HepG2 (cell line): ENCODE results near the gene MRPL28. TPM values are rescaled to one million over a fixed set of nuclear protein-coding genes. Genes with fewer than 3 reads are reported as not detected.

Source experiments
- AGO2 ChIP-seq: fragments of 200-400 bp; formaldehyde crosslinking; optimal IDR thresholded peaks from 2 replicates; pipeline ENCODE3; 2017; ENCODE audit warnings: mild to moderate bottlenecking, low read depth, low read length, moderate library complexity
- KLF9 ChIP-seq: IDR thresholded peaks from 2 replicates; pipeline ENCODE4 v1.6.1; 2016; ENCODE audit warnings: low read depth
- MZF1 ChIP-seq: sonication (generic); formaldehyde crosslinking; IDR thresholded peaks from 2 replicates; pipeline ENCODE4 v1.8.1; 2023; ENCODE audit warnings: mild to moderate bottlenecking, missing genetic modification reagents, borderline replicate concordance
- PAX8 ChIP-seq: sonication (generic); formaldehyde crosslinking; IDR thresholded peaks from 2 replicates; pipeline ENCODE4 v1.8.0; 2022; ENCODE audit warnings: mild to moderate bottlenecking, missing genetic modification reagents, borderline replicate concordance
- RBFOX2 ChIP-seq: fragments of 200-400 bp; formaldehyde crosslinking; IDR thresholded peaks from 2 replicates; pipeline ENCODE4 v1.6.1; 2017; ENCODE audit warnings: low read depth, mild to moderate bottlenecking, low read length
- ZNF24 ChIP-seq: fragments of 450-650 bp; IDR thresholded peaks from 2 replicates; pipeline ENCODE4 v1.6.1; 2017; ENCODE audit warnings: antibody characterized with exemption, mild to moderate bottlenecking
- ZNF260 ChIP-seq: sonication (generic); formaldehyde crosslinking; IDR thresholded peaks from 2 replicates; pipeline ENCODE4 v1.4.0; 2020; ENCODE audit warnings: missing genetic modification reagents, low read depth, mild to moderate bottlenecking, borderline replicate concordance
- ZNF331 ChIP-seq: sonication (generic); formaldehyde crosslinking; IDR thresholded peaks from 2 replicates; pipeline ENCODE4 v1.4.0; 2020; ENCODE audit warnings: missing genetic modification reagents
- ZNF891 ChIP-seq: sonication (generic); formaldehyde crosslinking; IDR thresholded peaks from 2 replicates; pipeline ENCODE4 v1.5.0; 2020; ENCODE audit warnings: mild to moderate bottlenecking, missing genetic modification reagents
- polyA plus RNA-seq, 8 experiments: library from polyadenylated mRNA; depleted of rRNA in 3 of 8; stranded (reverse) in 7 of 8; unstranded in 1 of 8; fragments of >200 nt; fragmentation: Illumina TruSeq in 4 of 8; extraction: Trizol in 4 of 8; gene quantifications; 2 replicates each; pipeline versions ENCODE4 v1.2.1 to v1.2.3, GENCODE V29; 2011 to 2016; ENCODE audit warnings: low read depth in 4 of 8, missing spikeins in 1 of 8, mixed read lengths in 1 of 8; ENCODE audit not compliant: insufficient read depth in 1 of 8
- total RNA-seq, 5 experiments: library from RNA; depleted of rRNA; stranded (reverse); fragments of >200 nt; fragmentation: Illumina TruSeq; extraction: Trizol; gene quantifications; 2 replicates each; pipeline ENCODE4 v1.2.3, GENCODE V29; 2016; ENCODE audit warnings: low read depth in 1 of 5
- TF ChIP-seq, protein P1 (sequence below): sonication (generic); formaldehyde crosslinking; IDR thresholded peaks from 2 replicates; pipeline ENCODE4 v1.5.1; 2020; ENCODE audit warnings: missing genetic modification reagents, mild to moderate bottlenecking, borderline replicate concordance
- TF ChIP-seq, protein P2 (sequence below): IDR thresholded peaks from 2 replicates; pipeline ENCODE4 v1.6.1; 2016; ENCODE audit warnings: missing compliant biosample characterization, missing genetic modification reagents, borderline replicate concordance
- TF ChIP-seq, protein P3 (sequence below): sonication (generic); formaldehyde crosslinking; IDR thresholded peaks from 2 replicates; pipeline ENCODE4 v1.9.0; 2021; ENCODE audit warnings: missing genetic modification reagents, mild to moderate bottlenecking, borderline replicate concordance
- TF ChIP-seq, protein P4 (sequence below): sonication (generic); formaldehyde crosslinking; IDR thresholded peaks from 2 replicates; pipeline ENCODE4 v1.4.0; 2020; ENCODE audit warnings: missing genetic modification reagents
- TF ChIP-seq, protein P5 (sequence below): sonication (generic); formaldehyde crosslinking; IDR thresholded peaks from 2 replicates; pipeline ENCODE4 v1.8.0; 2023; ENCODE audit warnings: mild to moderate bottlenecking, missing genetic modification reagents
- TF ChIP-seq, protein P6 (sequence below): sonication (generic); formaldehyde crosslinking; IDR thresholded peaks from 2 replicates; pipeline ENCODE4 v1.4.0; 2020; ENCODE audit warnings: missing genetic modification reagents

Gene MRPL28
- total and polyA plus RNA-seq, 2 of the 13 experiments (the other 11 are each of a cell fraction or from before 2014, with no cell fraction given) = 114 to 135 TPM

DNA sequence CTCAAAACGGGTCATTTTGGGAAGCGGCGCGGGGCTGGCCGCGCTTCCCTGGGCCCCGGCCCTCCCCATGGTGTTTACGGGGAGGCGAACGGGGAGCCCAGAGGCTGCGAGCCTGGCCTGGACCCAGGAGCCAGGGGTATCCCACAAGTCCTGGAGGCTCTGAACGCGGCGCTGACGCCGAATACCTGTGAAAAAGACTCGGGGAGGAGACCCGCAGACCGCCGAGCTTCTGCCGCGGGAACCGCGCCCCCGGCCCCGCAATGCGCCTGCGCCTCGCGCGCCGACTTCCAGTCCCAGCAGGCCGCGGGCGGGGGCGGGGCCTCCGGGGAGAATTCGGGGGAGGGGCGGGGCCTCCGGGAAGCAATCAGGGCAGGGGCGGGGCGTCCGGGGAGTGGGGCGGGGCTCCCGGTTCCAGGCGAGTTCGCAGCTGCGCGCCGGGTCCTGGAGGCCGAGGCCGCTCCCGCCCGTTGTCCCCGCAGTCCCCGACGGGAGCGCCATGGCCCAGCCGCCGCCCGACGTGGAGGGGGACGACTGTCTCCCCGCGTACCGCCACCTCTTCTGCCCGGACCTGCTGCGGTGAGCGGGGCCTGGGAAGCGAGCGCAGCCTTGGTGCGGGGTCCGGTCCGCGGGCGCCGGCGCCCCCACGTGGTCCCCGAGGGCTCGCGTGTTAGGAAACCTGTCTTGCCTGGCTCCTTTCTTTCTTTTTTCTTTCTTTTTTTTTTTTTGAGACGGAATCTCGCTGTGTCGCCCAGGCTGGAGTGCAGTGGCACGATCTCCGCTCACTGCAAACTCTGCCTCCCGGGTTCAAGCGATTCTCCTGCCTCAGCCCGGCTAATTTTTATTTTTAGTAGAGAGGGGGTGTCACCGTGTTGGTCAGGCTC, 31.4 kb upstream of the MRPL28 start, which contains the start of gene DECR2 (continued):
- TF ChIP-seq, protein P1, sequence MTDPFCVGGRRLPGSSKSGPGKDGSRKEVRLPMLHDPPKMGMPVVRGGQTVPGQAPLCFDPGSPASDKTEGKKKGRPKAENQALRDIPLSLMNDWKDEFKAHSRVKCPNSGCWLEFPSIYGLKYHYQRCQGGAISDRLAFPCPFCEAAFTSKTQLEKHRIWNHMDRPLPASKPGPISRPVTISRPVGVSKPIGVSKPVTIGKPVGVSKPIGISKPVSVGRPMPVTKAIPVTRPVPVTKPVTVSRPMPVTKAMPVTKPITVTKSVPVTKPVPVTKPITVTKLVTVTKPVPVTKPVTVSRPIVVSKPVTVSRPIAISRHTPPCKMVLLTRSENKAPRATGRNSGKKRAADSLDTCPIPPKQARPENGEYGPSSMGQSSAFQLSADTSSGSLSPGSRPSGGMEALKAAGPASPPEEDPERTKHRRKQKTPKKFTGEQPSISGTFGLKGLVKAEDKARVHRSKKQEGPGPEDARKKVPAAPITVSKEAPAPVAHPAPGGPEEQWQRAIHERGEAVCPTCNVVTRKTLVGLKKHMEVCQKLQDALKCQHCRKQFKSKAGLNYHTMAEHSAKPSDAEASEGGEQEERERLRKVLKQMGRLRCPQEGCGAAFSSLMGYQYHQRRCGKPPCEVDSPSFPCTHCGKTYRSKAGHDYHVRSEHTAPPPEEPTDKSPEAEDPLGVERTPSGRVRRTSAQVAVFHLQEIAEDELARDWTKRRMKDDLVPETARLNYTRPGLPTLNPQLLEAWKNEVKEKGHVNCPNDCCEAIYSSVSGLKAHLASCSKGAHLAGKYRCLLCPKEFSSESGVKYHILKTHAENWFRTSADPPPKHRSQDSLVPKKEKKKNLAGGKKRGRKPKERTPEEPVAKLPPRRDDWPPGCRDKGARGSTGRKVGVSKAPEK (CRISPR knock-in tag) = no peak
- 0 out of 2 replicates have a peak, but pooled peaks have one; percentile 39 for TF ChIP-seq ZNF891
- peak; percentile 67 for TF ChIP-seq ZNF331 (CRISPR knock-in tag)
- TF ChIP-seq, protein P2, sequence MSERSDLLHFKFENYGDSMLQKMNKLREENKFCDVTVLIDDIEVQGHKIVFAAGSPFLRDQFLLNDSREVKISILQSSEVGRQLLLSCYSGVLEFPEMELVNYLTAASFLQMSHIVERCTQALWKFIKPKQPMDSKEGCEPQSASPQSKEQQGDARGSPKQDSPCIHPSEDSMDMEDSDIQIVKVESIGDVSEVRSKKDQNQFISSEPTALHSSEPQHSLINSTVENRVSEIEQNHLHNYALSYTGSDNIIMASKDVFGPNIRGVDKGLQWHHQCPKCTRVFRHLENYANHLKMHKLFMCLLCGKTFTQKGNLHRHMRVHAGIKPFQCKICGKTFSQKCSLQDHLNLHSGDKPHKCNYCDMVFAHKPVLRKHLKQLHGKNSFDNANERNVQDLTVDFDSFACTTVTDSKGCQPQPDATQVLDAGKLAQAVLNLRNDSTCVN (CRISPR knock-in tag) = peak; percentile 38; the same call in 1 of the 2 replicates
- TF ChIP-seq KLF9 (CRISPR knock-in tag) = 0 out of 2 replicates have a peak, but pooled peaks have one; percentile 6
- no peak for TF ChIP-seq ZNF24
- peak; percentile 96 for TF ChIP-seq AGO2
- TF ChIP-seq, protein P3, sequence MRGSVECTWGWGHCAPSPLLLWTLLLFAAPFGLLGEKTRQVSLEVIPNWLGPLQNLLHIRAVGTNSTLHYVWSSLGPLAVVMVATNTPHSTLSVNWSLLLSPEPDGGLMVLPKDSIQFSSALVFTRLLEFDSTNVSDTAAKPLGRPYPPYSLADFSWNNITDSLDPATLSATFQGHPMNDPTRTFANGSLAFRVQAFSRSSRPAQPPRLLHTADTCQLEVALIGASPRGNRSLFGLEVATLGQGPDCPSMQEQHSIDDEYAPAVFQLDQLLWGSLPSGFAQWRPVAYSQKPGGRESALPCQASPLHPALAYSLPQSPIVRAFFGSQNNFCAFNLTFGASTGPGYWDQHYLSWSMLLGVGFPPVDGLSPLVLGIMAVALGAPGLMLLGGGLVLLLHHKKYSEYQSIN (CRISPR knock-in tag) = no peak
- TF ChIP-seq RBFOX2 = peak; percentile 98
- TF ChIP-seq ZNF260 (CRISPR knock-in tag) = no peak
- TF ChIP-seq, protein P4, sequence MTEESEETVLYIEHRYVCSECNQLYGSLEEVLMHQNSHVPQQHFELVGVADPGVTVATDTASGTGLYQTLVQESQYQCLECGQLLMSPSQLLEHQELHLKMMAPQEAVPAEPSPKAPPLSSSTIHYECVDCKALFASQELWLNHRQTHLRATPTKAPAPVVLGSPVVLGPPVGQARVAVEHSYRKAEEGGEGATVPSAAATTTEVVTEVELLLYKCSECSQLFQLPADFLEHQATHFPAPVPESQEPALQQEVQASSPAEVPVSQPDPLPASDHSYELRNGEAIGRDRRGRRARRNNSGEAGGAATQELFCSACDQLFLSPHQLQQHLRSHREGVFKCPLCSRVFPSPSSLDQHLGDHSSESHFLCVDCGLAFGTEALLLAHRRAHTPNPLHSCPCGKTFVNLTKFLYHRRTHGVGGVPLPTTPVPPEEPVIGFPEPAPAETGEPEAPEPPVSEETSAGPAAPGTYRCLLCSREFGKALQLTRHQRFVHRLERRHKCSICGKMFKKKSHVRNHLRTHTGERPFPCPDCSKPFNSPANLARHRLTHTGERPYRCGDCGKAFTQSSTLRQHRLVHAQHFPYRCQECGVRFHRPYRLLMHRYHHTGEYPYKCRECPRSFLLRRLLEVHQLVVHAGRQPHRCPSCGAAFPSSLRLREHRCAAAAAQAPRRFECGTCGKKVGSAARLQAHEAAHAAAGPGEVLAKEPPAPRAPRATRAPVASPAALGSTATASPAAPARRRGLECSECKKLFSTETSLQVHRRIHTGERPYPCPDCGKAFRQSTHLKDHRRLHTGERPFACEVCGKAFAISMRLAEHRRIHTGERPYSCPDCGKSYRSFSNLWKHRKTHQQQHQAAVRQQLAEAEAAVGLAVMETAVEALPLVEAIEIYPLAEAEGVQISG (CRISPR knock-in tag) = peak; percentile 71
- no peak for TF ChIP-seq MZF1
- TF ChIP-seq, protein P5, sequence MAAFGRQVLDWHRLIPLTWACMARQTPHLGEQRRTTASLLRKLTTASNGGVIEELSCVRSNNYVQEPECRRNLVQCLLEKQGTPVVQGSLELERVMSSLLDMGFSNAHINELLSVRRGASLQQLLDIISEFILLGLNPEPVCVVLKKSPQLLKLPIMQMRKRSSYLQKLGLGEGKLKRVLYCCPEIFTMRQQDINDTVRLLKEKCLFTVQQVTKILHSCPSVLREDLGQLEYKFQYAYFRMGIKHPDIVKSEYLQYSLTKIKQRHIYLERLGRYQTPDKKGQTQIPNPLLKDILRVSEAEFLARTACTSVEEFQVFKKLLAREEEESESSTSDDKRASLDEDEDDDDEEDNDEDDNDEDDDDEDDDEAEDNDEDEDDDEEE (CRISPR knock-in tag) = 0 out of 2 replicates have a peak, but pooled peaks have one; percentile 54
- TF ChIP-seq PAX8 (CRISPR knock-in tag) = no peak
- TF ChIP-seq, protein P6, sequence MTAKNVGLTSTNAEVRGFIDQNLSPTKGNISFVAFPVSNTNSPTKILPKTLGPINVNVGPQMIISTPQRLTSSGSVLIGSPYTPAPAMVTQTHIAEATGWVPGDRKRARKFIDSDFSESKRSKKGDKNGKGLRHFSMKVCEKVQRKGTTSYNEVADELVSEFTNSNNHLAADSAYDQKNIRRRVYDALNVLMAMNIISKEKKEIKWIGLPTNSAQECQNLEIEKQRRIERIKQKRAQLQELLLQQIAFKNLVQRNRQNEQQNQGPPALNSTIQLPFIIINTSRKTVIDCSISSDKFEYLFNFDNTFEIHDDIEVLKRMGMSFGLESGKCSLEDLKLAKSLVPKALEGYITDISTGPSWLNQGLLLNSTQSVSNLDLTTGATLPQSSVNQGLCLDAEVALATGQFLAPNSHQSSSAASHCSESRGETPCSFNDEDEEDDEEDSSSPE (CRISPR knock-in tag) = peak; percentile 20; the same call in 1 of the 2 replicates
